NT2/D1 (cell line): ENCODE data around the gene NMB.

Source experiments
- YY1 ChIP-seq: IDR thresholded peaks from 2 replicates; pipeline ENCODE4 v1.6.1; 2011; ENCODE audit not compliant: insufficient read length, insufficient read depth
- ZNF274 ChIP-seq: IDR thresholded peaks from 2 replicates; pipeline ENCODE4 v1.6.1; 2011; ENCODE audit warnings: mild to moderate bottlenecking, low read depth, low read length

GRCh38 chr15:84689858-84690257 is 31.9 kb upstream of the NMB start:
- no peak for TF ChIP-seq YY1
- no peak for TF ChIP-seq ZNF274
